ENCODE results near the gene PRRX2. TPM values are rescaled to one million over a fixed set of nuclear protein-coding genes. Genes with fewer than 3 reads are reported as not detected.

Gene PRRX2
- total and polyA plus RNA-seq, 7 experiments from 2014 or later: 1.1 TPM; not detected in 6

DNA sequence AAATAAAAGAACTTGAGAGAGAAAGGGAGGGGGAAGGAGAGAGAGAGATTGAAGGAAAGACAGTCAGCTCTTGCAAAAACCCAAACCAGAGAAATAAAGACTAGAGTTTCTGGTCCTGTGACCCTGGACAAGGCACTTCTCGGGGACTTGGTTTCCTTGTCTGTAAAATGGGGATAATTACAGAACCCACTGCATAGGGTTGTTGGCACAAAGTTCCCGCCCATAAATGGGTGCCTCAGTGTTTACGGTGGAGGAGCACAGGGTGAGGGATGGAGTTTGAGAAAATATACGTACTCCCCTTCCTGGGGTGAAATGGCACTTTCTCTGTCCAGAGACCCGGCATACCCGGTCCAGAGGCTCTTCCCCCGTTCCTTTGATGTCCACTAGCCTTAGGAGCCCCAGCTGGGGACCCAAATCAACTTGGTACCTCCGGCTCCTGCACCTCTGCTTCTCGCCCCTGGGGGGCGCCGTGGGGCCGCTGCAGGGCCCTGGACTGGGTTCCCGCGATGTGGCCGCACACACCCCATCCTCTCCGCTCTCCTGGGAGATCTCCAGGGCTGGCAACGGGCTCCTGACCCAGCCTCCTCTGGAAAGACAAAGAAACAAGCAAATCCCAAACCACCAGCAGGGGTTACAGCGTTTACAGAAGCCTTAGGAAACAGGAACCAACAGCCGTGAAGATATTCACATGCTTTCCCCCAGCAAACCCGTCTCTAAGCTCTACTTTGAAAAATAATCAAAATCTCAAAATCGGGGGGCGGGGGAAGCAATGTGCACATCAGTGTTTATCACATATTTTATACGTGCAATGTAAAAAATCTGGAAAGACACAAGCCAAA lies 61.1 kb downstream of the PRRX2 start:
- ATAC-seq (peak; percentile 95), DNase-seq (peak; percentile 30 to 73 (median 56))
- Mint-ChIP-seq H3K36me3 (no peaks in the 10 kb centered on the region), H3K9me3 (no peaks in the 10 kb centered on the region), H3K4me3 (peak overlapping the region in 9 of 10 donors; percentile 16 to 63 (median 55)), H3K4me1 (peaks cover 0 to 4% (median 3%) of the 10 kb centered on the region in 7 donors), H3K27ac (no peak overlapping the region), H3K27me3 (peaks cover 0 to 23% (median 5%) of the 10 kb centered on the region in 5 donors)
- intact Hi-C loops (cut with micrococcal nuclease): loop anchor here (1.0 to 5.0 kb wide), 4 partner anchors 56 to 589 kb away; no protein-coding TSS in a partner anchor
- H3K27me3 ChIP-seq (ENCODE audit: control insufficient read depth in 2 of 2, insufficient read depth in 2 of 2, low read length in 2 of 2): no peaks in the 10 kb centered on the region
- H3K4me1 ChIP-seq (ENCODE audit: control insufficient read depth in 2 of 2, insufficient read depth in 2 of 2, low read length in 2 of 2): no peaks in the 10 kb centered on the region
- H3K4me3 ChIP-seq (ENCODE audit: low read length): no peak overlapping the region
- ChIA-PET CTCF (interaction anchor here (0.6 to 2.7 kb wide), 11 partner anchors 11 to 216 kb away, joined by 3 to 20 read pairs (median 3); partner anchors contain the start of gene ASB6), POLR2A (interaction anchor here (1.4 kb wide), 1 partner anchor 14 kb away, joined by 3 read pairs; no protein-coding TSS in a partner anchor)
- no peaks in the 10 kb centered on the region for H3K36me3 ChIP-seq (ENCODE audit: control insufficient read depth in 2 of 3, insufficient read depth in 3 of 3, low read length in 3 of 3)
- no peak overlapping the region for H3K27ac ChIP-seq (ENCODE audit: low read depth, low read length)
- H3K9me3 ChIP-seq (ENCODE audit: control insufficient read depth in 2 of 3, low read length in 3 of 3): no peaks in the 10 kb centered on the region

DNA sequence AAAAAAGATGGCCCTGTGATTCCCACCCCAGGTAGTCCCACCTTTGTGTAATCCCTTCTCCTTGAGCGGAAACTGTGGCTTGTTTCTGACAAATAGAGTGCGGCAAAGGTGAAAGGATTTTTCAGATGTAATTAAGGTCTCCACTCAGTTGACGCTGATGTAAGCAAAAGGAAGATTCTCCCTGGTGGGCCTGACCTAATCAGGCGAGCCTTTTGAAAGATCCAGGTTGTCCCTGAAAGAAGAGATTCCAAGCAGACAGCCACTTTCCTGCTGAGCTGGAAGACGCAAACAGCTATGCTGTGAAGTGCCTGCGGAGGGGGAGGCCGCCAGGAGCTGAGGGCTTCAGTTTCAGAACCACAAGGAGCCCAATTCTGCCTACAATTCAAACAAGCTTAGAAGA lies 63.3 kb downstream of the PRRX2 start:
- no peaks in the 10 kb centered on the region for H3K36me3 Mint-ChIP-seq
- H3K9me3 Mint-ChIP-seq: no peaks in the 10 kb centered on the region
- DNase-seq: no peak
- H3K9me3 ChIP-seq (ENCODE audit: control insufficient read depth in 2 of 3, low read length in 3 of 3): no peaks in the 10 kb centered on the region
- H3K4me3 ChIP-seq (ENCODE audit: low read length): no peak overlapping the region
- no peaks in the 10 kb centered on the region for H3K36me3 ChIP-seq (ENCODE audit: control insufficient read depth in 2 of 3, insufficient read depth in 3 of 3, low read length in 3 of 3)
- H3K4me1 Mint-ChIP-seq: peaks cover 0 to 4% (median 3%) of the 10 kb centered on the region in 7 donors
- H3K27ac Mint-ChIP-seq: no peak overlapping the region
- no peak for ATAC-seq
- CTCF ChIA-PET: interaction anchor here (0.6 to 1.5 kb wide), 2 partner anchors 9 to 11 kb away, joined by 3 to 4 read pairs; no protein-coding TSS in a partner anchor
- POLR2A ChIA-PET: interaction anchor here (1.0 kb wide), 1 partner anchor 9 kb away, joined by 6 read pairs; no protein-coding TSS in a partner anchor
- no peak overlapping the region for H3K4me3 Mint-ChIP-seq
- peaks cover 0 to 20% (median 5%) of the 10 kb centered on the region in 5 donors for H3K27me3 Mint-ChIP-seq
- H3K4me1 ChIP-seq (ENCODE audit: control insufficient read depth in 2 of 2, insufficient read depth in 2 of 2, low read length in 2 of 2): no peaks in the 10 kb centered on the region
- no peak overlapping the region for H3K27ac ChIP-seq (ENCODE audit: low read depth, low read length)
- H3K27me3 ChIP-seq (ENCODE audit: control insufficient read depth in 2 of 2, insufficient read depth in 2 of 2, low read length in 2 of 2): no peaks in the 10 kb centered on the region
- intact Hi-C loops (cut with micrococcal nuclease): loop anchor here in 1 of 2 donors (5.0 kb wide), 1 partner anchor 591 kb away; no protein-coding TSS in a partner anchor

DNA sequence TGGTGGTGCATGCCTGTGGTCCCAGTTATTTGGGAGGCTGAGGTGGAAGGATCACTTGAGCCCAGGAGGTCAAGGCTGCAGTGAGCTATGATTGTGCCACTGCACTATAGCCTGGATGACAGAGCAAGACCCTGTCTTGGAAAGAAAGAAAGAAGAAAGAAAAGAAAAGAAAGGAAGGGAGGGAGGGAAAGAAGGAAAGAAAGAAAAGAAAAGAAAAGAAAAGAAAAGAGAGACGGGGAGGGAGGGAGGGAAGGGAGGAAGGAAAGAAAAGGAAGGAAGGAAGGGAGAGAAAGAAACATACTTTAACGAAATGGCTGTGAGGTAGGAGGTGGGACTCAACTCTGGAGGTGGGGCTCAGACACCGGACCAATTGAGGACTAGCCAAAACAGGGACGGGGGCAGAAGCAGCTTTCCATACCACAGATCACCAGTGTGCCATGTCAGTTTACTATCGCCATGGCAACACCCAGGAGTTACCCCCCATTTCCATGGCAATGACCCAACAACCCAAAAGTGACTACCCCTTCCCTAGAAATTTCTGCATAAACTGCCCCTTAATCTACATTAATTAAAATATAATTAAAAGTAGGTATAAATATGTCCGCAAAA lies 66.1 kb downstream of the PRRX2 start:
- Histone ChIP-seq H3K9me3 (ENCODE audit: control insufficient read depth in 2 of 3, low read length in 3 of 3) (no peaks in the 10 kb centered on the region), H3K36me3 (ENCODE audit: control insufficient read depth in 2 of 3, insufficient read depth in 3 of 3, low read length in 3 of 3) (no peaks in the 10 kb centered on the region), H3K4me3 (ENCODE audit: low read length) (no peak overlapping the region), H3K27ac (ENCODE audit: low read depth, low read length) (no peak overlapping the region), H3K4me1 (ENCODE audit: control insufficient read depth in 2 of 2, insufficient read depth in 2 of 2, low read length in 2 of 2) (no peaks in the 10 kb centered on the region), H3K27me3 (ENCODE audit: control insufficient read depth in 2 of 2, insufficient read depth in 2 of 2, low read length in 2 of 2) (no peaks in the 10 kb centered on the region)
- H3K4me3 Mint-ChIP-seq: no peak overlapping the region
- intact Hi-C loops (cut with micrococcal nuclease): no loop called here
- H3K27ac Mint-ChIP-seq: no peak overlapping the region
- H3K27me3 Mint-ChIP-seq: peaks cover 0 to 18% (median 5%) of the 10 kb centered on the region in 5 donors
- no peaks in the 10 kb centered on the region for H3K9me3 Mint-ChIP-seq
- DNase-seq (no peak), ATAC-seq (no peak)
- CTCF ChIA-PET: no interaction called here
- H3K4me1 Mint-ChIP-seq: peaks cover 0 to 3% (median 3%) of the 10 kb centered on the region in 7 donors
- no peaks in the 10 kb centered on the region for H3K36me3 Mint-ChIP-seq
- POLR2A ChIA-PET: no interaction called here

DNA sequence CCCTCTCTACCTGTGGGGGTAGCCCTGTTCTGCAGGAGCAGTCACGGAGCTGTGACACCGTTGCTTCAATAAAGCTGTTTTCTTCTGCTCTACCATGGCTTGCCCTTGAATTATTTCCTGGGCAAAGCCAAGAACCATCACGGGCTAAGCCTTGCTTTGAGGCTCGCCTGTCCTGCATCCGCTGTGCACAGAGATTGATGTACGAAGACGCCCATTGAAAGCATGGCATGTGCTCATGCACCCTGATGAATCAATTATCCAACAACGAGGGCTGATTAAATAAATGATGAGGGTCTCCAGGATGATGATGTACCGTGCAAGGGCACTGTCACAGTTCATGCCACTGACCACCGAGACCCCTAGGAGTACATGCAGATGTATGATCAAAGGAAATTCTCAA lies 66.7 kb downstream of the PRRX2 start:
- Mint-ChIP-seq H3K27ac (no peak overlapping the region), H3K9me3 (no peaks in the 10 kb centered on the region), H3K27me3 (peaks cover 0 to 16% (median 5%) of the 10 kb centered on the region in 5 donors), H3K36me3 (no peaks in the 10 kb centered on the region), H3K4me1 (peaks cover 0 to 2% (median 0%) of the 10 kb centered on the region in 7 donors), H3K4me3 (no peak overlapping the region)
- H3K36me3 ChIP-seq (ENCODE audit: control insufficient read depth in 2 of 3, insufficient read depth in 3 of 3, low read length in 3 of 3): no peaks in the 10 kb centered on the region
- DNase-seq: no peak
- ChIA-PET POLR2A (no interaction called here), CTCF (no interaction called here)
- H3K4me1 ChIP-seq (ENCODE audit: control insufficient read depth in 2 of 2, insufficient read depth in 2 of 2, low read length in 2 of 2): no peaks in the 10 kb centered on the region
- no peak for ATAC-seq
- no peaks in the 10 kb centered on the region for H3K9me3 ChIP-seq (ENCODE audit: control insufficient read depth in 2 of 3, low read length in 3 of 3)
- H3K27me3 ChIP-seq (ENCODE audit: control insufficient read depth in 2 of 2, insufficient read depth in 2 of 2, low read length in 2 of 2): no peaks in the 10 kb centered on the region
- no peak overlapping the region for H3K4me3 ChIP-seq (ENCODE audit: low read length)
- no peak overlapping the region for H3K27ac ChIP-seq (ENCODE audit: low read depth, low read length)
- intact Hi-C loops (cut with micrococcal nuclease): no loop called here

DNA sequence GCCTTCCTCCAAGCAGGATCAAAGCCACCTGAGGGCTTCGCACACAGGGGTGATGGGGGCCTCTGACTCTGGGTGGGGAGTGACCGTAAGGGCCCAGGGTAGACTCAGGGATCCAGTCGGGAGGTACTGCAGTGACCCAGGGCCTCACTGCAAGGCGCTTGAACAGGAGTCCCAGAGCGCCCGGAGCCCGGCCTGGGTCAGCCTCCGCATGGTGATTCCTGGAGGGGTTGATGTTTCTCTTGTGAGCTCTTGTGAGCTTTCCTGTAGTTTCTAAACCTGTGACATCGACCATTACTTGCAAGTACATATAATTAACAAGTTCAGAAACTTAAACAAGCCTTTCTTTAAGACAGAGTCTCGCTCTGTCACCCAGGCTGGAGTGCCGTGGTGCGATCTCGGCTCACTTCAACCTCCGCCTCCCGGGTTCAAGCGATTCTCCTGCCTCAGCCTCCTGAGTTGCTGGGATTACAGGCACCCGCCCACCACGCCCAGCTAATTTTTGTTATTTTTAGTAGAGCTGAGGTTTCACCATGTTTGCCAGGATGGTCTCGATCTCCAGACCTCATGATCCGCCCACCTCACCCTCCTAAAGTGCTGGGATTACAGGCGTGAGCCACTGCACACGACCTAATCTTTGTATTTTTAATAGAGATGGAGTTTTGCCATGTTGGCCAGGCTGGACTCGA lies 67.6 kb downstream of the PRRX2 start:
- Histone ChIP-seq H3K4me3 (ENCODE audit: low read length) (no peak overlapping the region), H3K27me3 (ENCODE audit: control insufficient read depth in 2 of 2, insufficient read depth in 2 of 2, low read length in 2 of 2) (no peaks in the 10 kb centered on the region), H3K36me3 (ENCODE audit: control insufficient read depth in 2 of 3, insufficient read depth in 3 of 3, low read length in 3 of 3) (no peaks in the 10 kb centered on the region), H3K27ac (ENCODE audit: low read depth, low read length) (no peak overlapping the region), H3K4me1 (ENCODE audit: control insufficient read depth in 2 of 2, insufficient read depth in 2 of 2, low read length in 2 of 2) (peaks cover 1 to 3% of the 10 kb centered on the region in 2 donors), H3K9me3 (ENCODE audit: control insufficient read depth in 2 of 3, low read length in 3 of 3) (no peaks in the 10 kb centered on the region)
- H3K4me3 Mint-ChIP-seq: no peak overlapping the region
- intact Hi-C loops (cut with micrococcal nuclease): no loop called here
- H3K36me3 Mint-ChIP-seq: no peaks in the 10 kb centered on the region
- ChIA-PET POLR2A (no interaction called here), CTCF (interaction anchor here (0.6 to 0.9 kb wide), 2 partner anchors 60 to 601 kb away, joined by 3 to 4 read pairs; no protein-coding TSS in a partner anchor)
- ATAC-seq: no peak
- DNase-seq: no peak
- H3K27me3 Mint-ChIP-seq: peaks cover 0 to 17% (median 5%) of the 10 kb centered on the region in 5 donors
- H3K27ac Mint-ChIP-seq: no peak overlapping the region
- no peaks in the 10 kb centered on the region for H3K9me3 Mint-ChIP-seq
- H3K4me1 Mint-ChIP-seq: peaks cover 0 to 8% (median 5%) of the 10 kb centered on the region in 7 donors

DNA sequence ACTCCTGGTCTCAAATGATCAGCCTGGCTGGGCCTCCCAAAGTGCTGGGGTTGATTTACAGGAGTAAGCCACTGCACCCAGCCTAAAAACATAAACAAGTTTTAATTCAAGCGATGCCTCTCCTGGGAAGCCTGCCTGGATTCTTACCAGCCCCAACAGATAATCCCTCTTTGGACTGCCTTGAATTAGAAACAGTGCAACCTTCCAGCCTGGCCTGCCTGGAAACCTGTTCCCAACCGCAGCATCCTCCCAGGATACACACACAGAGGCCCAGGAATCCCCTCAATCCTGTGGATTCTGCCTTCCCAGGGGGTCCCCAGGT lies 68.1 kb downstream of the PRRX2 start:
- intact Hi-C loops (cut with micrococcal nuclease): no loop called here
- Histone ChIP-seq H3K27ac (ENCODE audit: low read depth, low read length) (no peak overlapping the region), H3K27me3 (ENCODE audit: control insufficient read depth in 2 of 2, insufficient read depth in 2 of 2, low read length in 2 of 2) (no peaks in the 10 kb centered on the region), H3K4me1 (ENCODE audit: control insufficient read depth in 2 of 2, insufficient read depth in 2 of 2, low read length in 2 of 2) (peaks cover 6% of the 10 kb centered on the region in 2 donors), H3K9me3 (ENCODE audit: control insufficient read depth in 2 of 3, low read length in 3 of 3) (no peaks in the 10 kb centered on the region), H3K36me3 (ENCODE audit: control insufficient read depth in 2 of 3, insufficient read depth in 3 of 3, low read length in 3 of 3) (no peaks in the 10 kb centered on the region), H3K4me3 (ENCODE audit: low read length) (no peak overlapping the region)
- Mint-ChIP-seq H3K27ac (no peak overlapping the region), H3K9me3 (no peaks in the 10 kb centered on the region), H3K4me1 (peaks cover 0 to 12% (median 8%) of the 10 kb centered on the region in 7 donors), H3K27me3 (peaks cover 0 to 17% (median 5%) of the 10 kb centered on the region in 5 donors), H3K36me3 (no peaks in the 10 kb centered on the region), H3K4me3 (no peak overlapping the region)
- POLR2A ChIA-PET: no interaction called here
- ATAC-seq (no peak), DNase-seq (no peak)
- CTCF ChIA-PET: interaction anchor here (0.9 kb wide), 1 partner anchor 602 kb away, joined by 4 read pairs; no protein-coding TSS in a partner anchor
